HCT116 (cell line): ENCODE results near the gene ANKRD13D.

Experiments
- CEBPB ChIP-seq: IDR thresholded peaks from 2 replicates; pipeline ENCODE4 v1.6.1; 2012; ENCODE audit warnings: low read depth
- EGR1 ChIP-seq: IDR thresholded peaks from 2 replicates; pipeline ENCODE4 v1.6.1; 2012; ENCODE audit warnings: low read depth
- EZH2 ChIP-seq: fragments of 200-600 bp; sonication (generic); IDR thresholded peaks from 2 replicates; pipeline ENCODE4 v1.6.1; 2017; ENCODE audit warnings: antibody characterized with exemption, mixed run types
- POLR2A ChIP-seq: IDR thresholded peaks from 2 replicates; pipeline ENCODE4 v1.7.0; 2011; ENCODE audit warnings: borderline replicate concordance; ENCODE audit not compliant: insufficient read depth, insufficient read length; ENCODE audit errors: extremely low read depth
- POLR2AphosphoS5 ChIP-seq: IDR thresholded peaks from 2 replicates; pipeline ENCODE4 v1.6.1; 2011; ENCODE audit warnings: mild to moderate bottlenecking, low read depth, low read length, moderate library complexity
- TCF7L2 ChIP-seq: IDR thresholded peaks from 2 replicates; pipeline ENCODE4 v1.7.0; 2011; ENCODE audit warnings: borderline replicate concordance, inconsistent platforms; ENCODE audit not compliant: insufficient read depth, insufficient read length; ENCODE audit errors: extremely low read depth
- YY1 ChIP-seq: IDR thresholded peaks from 2 replicates; pipeline ENCODE4 v1.6.1; 2011; ENCODE audit warnings: low read length, low read depth, moderate library complexity, mild to moderate bottlenecking; ENCODE audit not compliant: insufficient replicate concordance; ENCODE audit errors: extremely low read depth
- TF ChIP-seq, protein P1 (sequence below), 3 experiments: fragments of 200-600 bp in 1 of 3; sonication (generic) in 1 of 3; IDR thresholded peaks in 2 of 3; conservative IDR thresholded peaks in 1 of 3; 2 replicates each; pipeline ENCODE4 v1.5.1; 2012 to 2017; ENCODE audit warnings: low read depth in 2 of 3, low read length in 2 of 3, antibody characterized with exemption in 1 of 3, borderline replicate concordance in 1 of 3, control low read depth in 1 of 3, mild to moderate bottlenecking in 1 of 3, mixed read lengths in 1 of 3, mixed run types in 1 of 3, moderate library complexity in 1 of 3; ENCODE audit not compliant: insufficient read depth in 1 of 3
- TF ChIP-seq, protein P2 (sequence below): IDR thresholded peaks from 2 replicates; pipeline ENCODE4 v1.6.1; 2012

DNA sequence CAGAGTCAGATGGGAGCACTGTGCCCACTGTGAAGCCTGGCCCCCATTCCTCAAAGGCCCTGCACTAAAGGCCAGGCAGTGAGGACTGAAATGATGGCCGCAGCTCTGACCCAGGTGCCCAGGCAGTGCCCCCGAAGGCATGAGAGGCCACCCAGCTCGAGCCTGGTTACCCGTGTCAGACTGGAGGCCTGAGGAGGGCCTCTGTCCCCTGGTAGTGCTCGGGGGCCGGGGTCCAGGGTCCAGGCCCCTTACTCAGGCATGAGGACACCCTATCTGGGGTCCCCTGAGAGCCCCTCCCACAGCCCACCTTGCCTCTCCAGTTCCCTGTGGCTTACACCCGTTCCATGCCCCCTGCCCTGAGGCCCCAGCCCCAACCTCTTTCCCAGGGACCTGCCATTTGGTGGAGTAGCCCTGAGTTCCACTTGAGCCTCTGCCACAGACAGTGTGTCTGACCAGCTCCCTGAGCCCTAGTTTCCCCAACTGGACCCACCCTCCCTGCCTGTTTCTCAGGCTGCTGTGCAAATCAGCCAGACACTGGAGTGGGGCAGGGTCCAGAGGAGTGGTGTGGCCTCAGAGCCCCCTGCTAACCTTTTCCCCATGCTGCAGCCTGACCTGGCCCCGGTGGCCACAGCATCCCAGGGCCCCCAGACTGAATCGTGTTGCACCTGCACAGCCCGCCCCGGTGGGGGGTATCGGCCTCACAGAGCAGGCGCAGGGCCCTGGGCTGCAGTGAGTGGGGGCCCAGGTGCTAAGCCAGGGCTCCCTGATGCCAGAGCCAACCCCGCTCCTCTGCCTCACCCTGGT, 10.8 kb upstream of the ANKRD13D start:
- no peak for TF ChIP-seq TCF7L2
- TF ChIP-seq YY1, result no peak
- TF ChIP-seq, protein P1, sequence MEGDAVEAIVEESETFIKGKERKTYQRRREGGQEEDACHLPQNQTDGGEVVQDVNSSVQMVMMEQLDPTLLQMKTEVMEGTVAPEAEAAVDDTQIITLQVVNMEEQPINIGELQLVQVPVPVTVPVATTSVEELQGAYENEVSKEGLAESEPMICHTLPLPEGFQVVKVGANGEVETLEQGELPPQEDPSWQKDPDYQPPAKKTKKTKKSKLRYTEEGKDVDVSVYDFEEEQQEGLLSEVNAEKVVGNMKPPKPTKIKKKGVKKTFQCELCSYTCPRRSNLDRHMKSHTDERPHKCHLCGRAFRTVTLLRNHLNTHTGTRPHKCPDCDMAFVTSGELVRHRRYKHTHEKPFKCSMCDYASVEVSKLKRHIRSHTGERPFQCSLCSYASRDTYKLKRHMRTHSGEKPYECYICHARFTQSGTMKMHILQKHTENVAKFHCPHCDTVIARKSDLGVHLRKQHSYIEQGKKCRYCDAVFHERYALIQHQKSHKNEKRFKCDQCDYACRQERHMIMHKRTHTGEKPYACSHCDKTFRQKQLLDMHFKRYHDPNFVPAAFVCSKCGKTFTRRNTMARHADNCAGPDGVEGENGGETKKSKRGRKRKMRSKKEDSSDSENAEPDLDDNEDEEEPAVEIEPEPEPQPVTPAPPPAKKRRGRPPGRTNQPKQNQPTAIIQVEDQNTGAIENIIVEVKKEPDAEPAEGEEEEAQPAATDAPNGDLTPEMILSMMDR (IDR thresholded peaks at IDR 0.05 in 2 of 3, conservative IDR thresholded peaks at IDR 0.05 in 1 of 3; ENCODE audit: borderline replicate concordance in 1 of 3, insufficient read depth in 1 of 3, low read depth in 2 of 3, low read length in 2 of 3), result no peak
- no peak for TF ChIP-seq POLR2AphosphoS5
- TF ChIP-seq, protein P2, sequence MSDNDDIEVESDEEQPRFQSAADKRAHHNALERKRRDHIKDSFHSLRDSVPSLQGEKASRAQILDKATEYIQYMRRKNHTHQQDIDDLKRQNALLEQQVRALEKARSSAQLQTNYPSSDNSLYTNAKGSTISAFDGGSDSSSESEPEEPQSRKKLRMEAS, result no peak
- no peak for TF ChIP-seq EGR1
- TF ChIP-seq POLR2A, result no peak
- TF ChIP-seq CEBPB, result no peak
- no peak for TF ChIP-seq EZH2
